Esophagus muscularis mucosa (tissue), 4 donors: ENCODE data around the gene NDUFS3. TPM values are rescaled to one million over a fixed set of nuclear protein-coding genes. Genes with fewer than 3 reads are reported as not detected.
A peak's percentile ranks its signal among the peaks of the same experiment; 100 is the strongest.

Source experiments
- DNase-seq: peaks from one replicate; pipeline ENCODE4 v3.0.0-alpha.2; 2017; ENCODE audit errors: extremely low spot score
- H3K27ac ChIP-seq, 4 donors: fragments of 200-600 bp; sonication (generic); replicated peaks in 1 of 4; 1 replicate in 3 of 4; 2 replicates in 1 of 4; pipeline ENCODE4 v1.5.1; 2016 to 2019; ENCODE audit warnings: mild to moderate bottlenecking in 1 of 4
- H3K27me3 ChIP-seq, 4 donors: fragments of 200-600 bp; sonication (generic); one replicate each; pipeline versions ENCODE4 v1.5.1 to v1.6.0; 2016 to 2019
- H3K36me3 ChIP-seq, 4 donors: fragments of 200-600 bp; sonication (generic); one replicate each; pipeline ENCODE4 v1.5.1; 2016 to 2019
- H3K4me1 ChIP-seq, 4 donors: fragments of 200-600 bp; sonication (generic); one replicate each; pipeline ENCODE4 v1.5.1; 2016 to 2019
- H3K4me3 ChIP-seq, 4 donors: fragments of 200-600 bp; sonication (generic); 1 replicate in 2 of 4; 2 replicates in 2 of 4; pipeline ENCODE4 v1.5.1; 2016 to 2019; ENCODE audit warnings: mild to moderate bottlenecking in 4 of 4, moderate library complexity in 1 of 4
- H3K9me3 ChIP-seq, 4 donors: fragments of 200-600 bp; sonication (generic); 1 replicate in 3 of 4; 2 replicates in 1 of 4; pipeline ENCODE4 v1.5.1; 2016 to 2019
- CTCF ChIP-seq, 3 experiments: fragments of 200-600 bp in 2 of 3; fragments of 450-650 bp in 1 of 3; sonication (generic) in 2 of 3; IDR thresholded peaks; one replicate each; pipeline ENCODE4 v1.5.1; 2017 to 2019; ENCODE audit warnings: antibody characterized with exemption in 3 of 3, mild to moderate bottlenecking in 2 of 3, moderate library complexity in 1 of 3
- EP300 ChIP-seq: sonication (generic); formaldehyde crosslinking; IDR thresholded peaks from one replicate; pipeline ENCODE4 v1.6.1; 2017; ENCODE audit warnings: antibody characterized with exemption
- POLR2A ChIP-seq: fragments of 450-650 bp; IDR thresholded peaks from one replicate; pipeline ENCODE4 v1.6.1; 2017; ENCODE audit warnings: antibody characterized with exemption, moderate library complexity, mild to moderate bottlenecking, low read depth
- POLR2AphosphoS5 ChIP-seq, 2 donors: sonication (generic); formaldehyde crosslinking; IDR thresholded peaks; one replicate each; pipeline ENCODE4 v1.6.1; 2017; ENCODE audit warnings: antibody characterized with exemption in 2 of 2
- WGBS: methylation state at CpG from one replicate; pipeline ENCODE4 v1.1.5; 2018; 5-methylcytosine and 5-hydroxymethylcytosine counted together
- intact Hi-C: fragments of 100-400 bp; cut with DNase I; formaldehyde crosslinking; loops from one replicate; pipeline ENCODE4 v1.15.1; 2023
- total RNA-seq, 4 donors: library from RNA; depleted of rRNA; stranded (reverse); fragments of >200 nt; gene quantifications; one replicate each; pipeline versions ENCODE4 v1.1.0 to v1.2.1, GENCODE V29; 2016

NDUFS3 gene
- total RNA-seq, 4 donors from 2014 or later = 53.5 to 76.7 (median 72.0) TPM

GRCh38 chr11:47589584-47589976 lies 10.7 kb downstream of the NDUFS3 start:
- Histone ChIP-seq H3K27me3 (peaks cover 0 to 57% (median 33%) of the 10 kb centered on the region in 4 donors), H3K36me3 (peaks cover 6 to 16% (median 10%) of the 10 kb centered on the region in 4 donors), H3K4me1 (peaks cover 10 to 41% (median 35%) of the 10 kb centered on the region in 4 donors), H3K27ac (peak overlapping the region in 3 of 4 donors; percentile 35 to 44 (median 36)), H3K9me3 (no peaks in the 10 kb centered on the region), H3K4me3 (peak overlapping the region; percentile 41 to 60 (median 50))
- TF ChIP-seq POLR2AphosphoS5 (IDR thresholded peaks at IDR 0.05) (no peak), EP300 (no peak), CTCF (IDR thresholded peaks at IDR 0.05) (no peak), POLR2A (no peak)
- WGBS = 40% methylated on average over 42 of the region's 51 CpGs
- no peak for DNase-seq
- intact Hi-C loops = no loop called here

GRCh38 chr11:47589977-47590861 lies 11.3 kb downstream of the NDUFS3 start:
- no peak for DNase-seq
- Histone ChIP-seq H3K27me3 (peaks cover 0 to 64% (median 34%) of the 10 kb centered on the region in 4 donors), H3K36me3 (peaks cover under 1 to 10% (median 3%) of the 10 kb centered on the region in 4 donors), H3K9me3 (no peaks in the 10 kb centered on the region), H3K4me3 (peak overlapping the region; percentile 41 to 60 (median 50)), H3K27ac (peak overlapping the region in 3 of 4 donors; percentile 35 to 44 (median 36)), H3K4me1 (peaks cover 14 to 41% (median 35%) of the 10 kb centered on the region in 4 donors)
- 55% methylated on average over 28 of the region's 122 CpGs for WGBS
- TF ChIP-seq POLR2AphosphoS5 (IDR thresholded peaks at IDR 0.05) (peak in 1 of 2 donors; percentile 11), CTCF (IDR thresholded peaks at IDR 0.05) (no peak)
- intact Hi-C loops = no loop called here

- Histone ChIP-seq H3K4me3 (no peak overlapping the region), H3K27me3 (peaks cover 0 to 67% (median 34%) of the 10 kb centered on the region in 4 donors), H3K4me1 (peaks cover 14 to 40% (median 35%) of the 10 kb centered on the region in 4 donors), H3K27ac (no peak overlapping the region), H3K36me3 (no peaks in the 10 kb centered on the region), H3K9me3 (no peaks in the 10 kb centered on the region)
- DNase-seq = no peak
- intact Hi-C loops = no loop called here
- WGBS = 72% methylated on average over 3 of the region's 7 CpGs
- TF ChIP-seq POLR2A = no peak
- no peak for TF ChIP-seq EP300
- no peak for TF ChIP-seq CTCF (IDR thresholded peaks at IDR 0.05)
- TF ChIP-seq POLR2AphosphoS5 (IDR thresholded peaks at IDR 0.05) = no peak
Observed at GRCh38 chr11:47591764-47592163, 12.9 kb downstream of the NDUFS3 start.

- intact Hi-C loops = no loop called here
- H3K27me3 ChIP-seq = peaks cover 0 to 67% (median 34%) of the 10 kb centered on the region in 4 donors
- no peak for DNase-seq
Observed at GRCh38 chr11:47592251-47592650, 13.4 kb downstream of the NDUFS3 start.

More at GRCh38 chr11:47592251-47592650, 13.4 kb downstream of the NDUFS3 start:
- no peak overlapping the region for H3K4me3 ChIP-seq
- no peak overlapping the region for H3K27ac ChIP-seq
- WGBS = 57% methylated on average over 4 of the region's 4 CpGs
- TF ChIP-seq POLR2AphosphoS5 (IDR thresholded peaks at IDR 0.05) (no peak), CTCF (IDR thresholded peaks at IDR 0.05) (no peak)
- H3K9me3 ChIP-seq = no peaks in the 10 kb centered on the region
- peaks cover 14 to 36% (median 30%) of the 10 kb centered on the region in 4 donors for H3K4me1 ChIP-seq
- no peaks in the 10 kb centered on the region for H3K36me3 ChIP-seq
